ACC112 (cell line): ENCODE results near the gene HSPB7.
"Not testable (repeated sequence)": the region's sequence is repeated elsewhere in the genome, so short reads cannot be mapped to it uniquely, and the experiment has no call there.

Source experiments
- H2AFZ ChIP-seq: fragments of 200-600 bp; sonication (generic); one replicate; pipeline ENCODE4 v1.6.0; 2017; ENCODE audit warnings: antibody characterized with exemption, low read length; ENCODE audit not compliant: unreplicated experiment
- H3K27ac ChIP-seq: fragments of 200-600 bp; sonication (generic); 2 replicates; pipeline ENCODE4 v1.5.1; 2014; ENCODE audit warnings: low read depth, mild to moderate bottlenecking, antibody characterized with exemption, low read length, moderate library complexity
- H3K27me3 ChIP-seq: fragments of 200-600 bp; sonication (generic); 2 replicates; pipeline ENCODE4 v1.6.1; 2014; ENCODE audit warnings: mild to moderate bottlenecking, antibody characterized with exemption, low read length, moderate library complexity, mixed read lengths; ENCODE audit not compliant: insufficient read depth
- H3K36me3 ChIP-seq: fragments of 200-600 bp; sonication (generic); 2 replicates; pipeline ENCODE4 v1.6.1; 2016; ENCODE audit warnings: mild to moderate bottlenecking, antibody characterized with exemption, low read length, moderate library complexity, mixed read lengths; ENCODE audit not compliant: insufficient read depth
- H3K4me1 ChIP-seq: fragments of 200-600 bp; sonication (generic); one replicate; pipeline ENCODE4 v1.6.1; 2016; ENCODE audit warnings: low read length, mixed read lengths; ENCODE audit not compliant: insufficient read depth, unreplicated experiment, control insufficient read depth
- H3K4me3 ChIP-seq: fragments of 200-600 bp; sonication (generic); 2 replicates; pipeline ENCODE4 v1.5.1; 2014; ENCODE audit warnings: mild to moderate bottlenecking, low read depth, low read length
- H3K79me2 ChIP-seq: fragments of 200-600 bp; sonication (generic); one replicate; pipeline ENCODE4 v1.6.0; 2016; ENCODE audit warnings: low read length; ENCODE audit not compliant: control insufficient read depth, unreplicated experiment, insufficient read depth

HSPB7 gene

DNA sequence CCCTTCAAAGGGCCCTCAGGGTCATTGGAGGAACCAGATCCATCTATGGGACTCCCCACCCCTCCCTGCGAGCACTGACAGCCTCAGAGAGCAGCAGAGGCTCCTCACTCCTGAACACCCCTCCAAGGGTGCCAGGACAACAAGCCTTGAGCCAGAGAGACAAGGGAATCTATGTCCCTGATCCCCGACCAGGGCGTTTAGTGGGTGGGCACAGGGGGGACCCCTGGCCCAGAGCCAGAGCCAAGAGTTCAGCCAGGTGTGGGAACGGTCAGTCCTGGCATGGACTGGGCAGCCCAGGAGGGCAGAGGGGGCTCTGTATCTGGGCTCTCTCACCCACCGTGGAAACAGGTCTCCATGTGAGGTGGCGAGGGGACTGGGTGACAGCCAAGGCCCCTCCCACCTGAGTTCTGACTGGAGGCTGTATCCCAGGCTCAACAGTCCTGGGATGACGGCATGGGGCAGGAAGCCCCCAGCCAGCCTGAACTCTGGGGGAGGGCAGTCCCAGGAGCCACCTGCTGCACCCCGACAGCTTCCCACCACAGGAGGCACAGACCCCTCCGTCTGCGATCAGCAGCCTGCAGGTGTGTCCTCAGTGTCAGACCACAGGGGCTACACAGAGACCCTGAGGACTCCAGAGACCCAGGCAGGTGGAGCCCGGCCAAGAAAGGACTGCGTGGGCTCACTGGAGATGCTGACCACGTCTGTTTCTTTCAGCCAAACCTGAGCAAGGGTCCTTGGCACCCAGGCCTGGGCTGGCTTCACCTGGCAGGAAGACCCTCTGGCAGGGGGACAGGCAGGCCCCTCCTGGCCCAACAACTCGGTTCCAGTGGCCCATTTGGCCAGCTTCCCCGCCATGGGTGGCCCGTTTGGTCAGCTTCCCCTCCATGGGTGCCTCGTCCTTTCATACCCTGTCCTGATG is 25.0 kb downstream of the HSPB7 start:
- Histone ChIP-seq H3K36me3 (no peaks in the 10 kb centered on the region), H3K27ac (no peak overlapping the region), H3K79me2 (no peaks in the 10 kb centered on the region), H2AFZ (no peak overlapping the region), H3K4me1 (no peaks in the 10 kb centered on the region), H3K27me3 (no peaks in the 10 kb centered on the region), H3K4me3 (no peak overlapping the region)

DNA sequence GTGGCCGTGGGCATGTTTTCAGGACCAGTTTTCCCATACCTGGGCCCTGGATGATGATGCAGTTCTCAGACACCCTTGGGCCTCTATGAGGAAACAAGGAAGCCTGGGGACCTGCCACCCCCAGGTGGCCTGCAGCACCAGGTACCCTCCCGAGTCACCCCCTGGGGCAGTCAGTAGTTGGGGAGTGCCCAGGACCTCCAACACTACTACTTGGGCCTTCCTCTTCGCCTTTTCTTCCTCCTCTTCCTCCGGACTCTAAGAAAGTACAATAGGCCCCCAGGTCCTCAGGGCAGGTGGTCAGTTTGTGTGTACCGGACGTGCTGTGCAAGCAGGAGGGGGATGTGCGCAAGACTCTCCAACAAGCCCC is 25.7 kb downstream of the HSPB7 start:
- Histone ChIP-seq H3K4me3 (no peak overlapping the region), H2AFZ (no peak overlapping the region), H3K36me3 (no peaks in the 10 kb centered on the region), H3K27me3 (no peaks in the 10 kb centered on the region), H3K4me1 (no peaks in the 10 kb centered on the region), H3K27ac (no peak overlapping the region), H3K79me2 (no peaks in the 10 kb centered on the region)

DNA sequence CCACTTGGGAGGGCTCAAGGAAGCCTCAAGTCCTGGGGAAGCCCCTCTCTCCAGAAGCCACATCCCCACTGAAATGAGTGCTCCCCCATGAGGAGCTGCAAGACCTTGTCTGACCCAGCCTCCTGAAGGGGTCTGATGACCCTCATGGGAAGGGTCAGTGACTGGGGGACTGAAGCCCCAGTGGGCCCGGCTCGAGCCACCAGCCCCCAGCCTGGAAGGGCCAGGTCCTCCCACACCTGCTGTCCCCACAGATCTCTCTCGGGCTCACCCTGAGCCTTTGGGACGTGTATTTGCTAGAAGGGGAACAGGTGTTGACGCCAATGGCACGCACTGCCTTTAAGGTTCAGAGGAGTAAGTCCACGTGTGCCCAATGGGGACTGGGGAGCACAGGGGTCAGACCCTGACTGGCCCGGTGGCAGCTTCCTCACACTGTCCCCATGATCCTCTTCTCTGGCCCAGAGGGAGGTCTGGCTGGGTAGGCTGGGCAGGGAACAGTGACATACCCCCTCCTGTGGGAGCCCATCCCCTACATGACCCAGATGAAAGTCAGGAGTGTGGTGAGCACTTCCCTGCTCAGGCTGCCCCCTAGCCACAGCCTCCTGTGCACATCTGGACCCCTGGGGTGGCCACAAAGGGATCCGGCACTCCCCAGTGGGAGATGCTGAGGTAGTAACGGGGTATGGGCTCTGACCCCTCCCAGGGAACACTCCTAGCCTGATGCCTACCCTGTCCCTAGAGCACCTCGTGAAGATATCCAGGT is 26.2 kb downstream of the HSPB7 start:
- Histone ChIP-seq H3K27me3 (no peaks in the 10 kb centered on the region), H3K4me3 (no peak overlapping the region), H3K36me3 (no peaks in the 10 kb centered on the region), H3K79me2 (no peaks in the 10 kb centered on the region), H3K4me1 (no peaks in the 10 kb centered on the region), H3K27ac (no peak overlapping the region), H2AFZ (no peak overlapping the region)

DNA sequence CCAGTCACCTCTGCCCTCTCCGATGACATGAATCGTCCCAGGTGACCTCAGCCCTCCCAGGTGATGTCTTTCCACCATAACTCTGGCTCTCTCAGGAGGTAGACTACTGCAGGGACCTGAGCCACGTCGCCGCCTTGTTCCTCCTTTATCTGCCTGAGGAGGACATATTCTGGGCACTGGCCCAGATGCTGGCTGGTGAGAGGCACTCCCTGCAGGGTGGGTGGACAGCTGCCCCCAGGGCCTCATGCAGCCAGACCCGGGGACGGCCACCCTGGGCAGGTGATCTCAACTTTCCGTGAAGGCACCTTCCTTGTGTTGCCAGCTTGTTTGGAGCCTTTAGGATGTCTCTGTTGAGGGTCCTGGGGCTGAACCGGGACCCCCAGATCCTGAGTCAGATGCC is 28.1 kb downstream of the HSPB7 start:
- no peak overlapping the region for H3K27ac ChIP-seq

DNA sequence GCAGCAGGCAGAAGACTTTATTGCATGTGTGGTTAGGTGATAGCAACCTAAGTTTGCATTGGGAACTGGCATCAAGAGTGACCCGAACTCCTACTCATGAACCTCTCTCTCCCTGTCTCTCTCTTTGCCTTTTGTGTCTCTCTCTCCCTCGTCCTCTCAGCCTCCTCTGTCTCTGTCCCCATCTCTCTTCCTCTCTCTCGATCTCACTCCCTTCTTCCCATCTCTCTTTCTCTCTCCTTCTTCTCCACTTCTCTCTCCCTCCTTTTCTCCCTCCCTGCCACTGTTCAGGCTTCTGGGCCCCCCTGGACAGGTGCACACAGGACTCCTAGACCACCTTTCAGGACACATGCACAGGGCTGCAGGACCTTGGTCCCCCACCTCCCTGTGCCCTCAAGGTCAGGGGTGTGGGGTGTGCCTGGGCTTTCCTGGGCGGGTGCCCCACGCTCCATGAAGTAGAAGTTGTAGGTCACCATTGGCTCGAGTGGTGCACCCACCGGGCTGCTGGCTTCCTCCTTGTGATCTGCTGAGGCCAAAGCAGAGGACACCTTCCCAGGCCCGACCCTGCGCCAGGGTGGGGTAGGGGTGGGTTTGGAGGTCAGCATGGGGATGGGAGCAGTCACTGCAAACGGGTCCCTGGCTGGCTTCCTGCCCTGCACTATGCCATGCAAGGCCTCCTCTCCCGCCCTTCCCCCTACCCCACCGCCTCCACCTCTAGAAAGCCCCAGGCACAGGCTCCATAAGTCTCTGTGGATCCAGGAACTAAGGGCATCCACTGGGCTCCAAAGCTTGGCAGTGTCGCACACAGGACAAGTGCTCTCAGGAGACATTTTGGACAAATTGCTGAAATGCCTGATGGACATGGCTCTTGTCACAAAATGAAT is 28.7 kb downstream of the HSPB7 start:
- no peaks in the 10 kb centered on the region for H3K4me1 ChIP-seq
- no peaks in the 10 kb centered on the region for H3K36me3 ChIP-seq
- H3K27me3 ChIP-seq = no peaks in the 10 kb centered on the region
- H3K4me3 ChIP-seq = no peak overlapping the region
- no peak overlapping the region for H3K27ac ChIP-seq
- no peaks in the 10 kb centered on the region for H3K79me2 ChIP-seq
- no peak overlapping the region for H2AFZ ChIP-seq

More for the DNA sequence above, 28.1 kb downstream of the HSPB7 start:
- Histone ChIP-seq H3K79me2 (no peaks in the 10 kb centered on the region), H2AFZ (no peak overlapping the region), H3K27me3 (no peaks in the 10 kb centered on the region), H3K4me3 (no peak overlapping the region), H3K4me1 (no peaks in the 10 kb centered on the region), H3K36me3 (no peaks in the 10 kb centered on the region)

DNA sequence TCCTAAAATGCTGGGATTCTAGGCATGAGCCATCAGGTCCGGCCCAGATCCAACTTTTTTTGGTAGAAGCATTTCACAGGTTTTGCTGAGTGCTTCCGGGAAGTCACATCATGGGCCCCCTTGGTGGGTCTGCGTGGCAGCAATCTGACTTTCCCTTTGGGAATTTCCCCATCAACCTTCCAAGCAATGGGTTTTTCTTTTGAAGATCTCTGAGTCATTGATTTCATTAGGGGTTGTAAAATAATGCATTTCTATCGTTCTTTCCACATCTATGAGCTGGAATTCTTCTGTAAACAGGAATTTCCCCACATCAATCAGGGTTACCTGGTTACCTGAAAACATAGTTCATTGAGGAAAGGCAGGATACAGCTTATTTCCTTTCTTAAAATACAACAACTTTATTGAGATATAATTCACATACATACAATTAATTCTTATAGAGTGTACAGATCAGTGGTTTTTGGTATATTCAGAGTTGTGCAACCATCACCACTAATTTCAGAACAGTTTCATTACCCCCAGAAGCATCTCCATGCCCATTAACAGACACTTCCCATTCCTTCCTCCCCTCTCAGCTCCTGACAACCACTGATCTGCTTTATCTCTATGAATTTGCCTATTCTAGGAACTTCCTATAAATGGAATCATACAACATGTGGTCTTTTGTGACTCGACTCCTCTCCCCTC is 32.1 kb downstream of the HSPB7 start:
- H3K4me3 ChIP-seq = no peak overlapping the region
- H3K4me1 ChIP-seq = no peaks in the 10 kb centered on the region
- no peaks in the 10 kb centered on the region for H3K27me3 ChIP-seq
- no peaks in the 10 kb centered on the region for H3K36me3 ChIP-seq
- no peak overlapping the region for H2AFZ ChIP-seq
- no peak overlapping the region for H3K27ac ChIP-seq
- H3K79me2 ChIP-seq = no peaks in the 10 kb centered on the region

DNA sequence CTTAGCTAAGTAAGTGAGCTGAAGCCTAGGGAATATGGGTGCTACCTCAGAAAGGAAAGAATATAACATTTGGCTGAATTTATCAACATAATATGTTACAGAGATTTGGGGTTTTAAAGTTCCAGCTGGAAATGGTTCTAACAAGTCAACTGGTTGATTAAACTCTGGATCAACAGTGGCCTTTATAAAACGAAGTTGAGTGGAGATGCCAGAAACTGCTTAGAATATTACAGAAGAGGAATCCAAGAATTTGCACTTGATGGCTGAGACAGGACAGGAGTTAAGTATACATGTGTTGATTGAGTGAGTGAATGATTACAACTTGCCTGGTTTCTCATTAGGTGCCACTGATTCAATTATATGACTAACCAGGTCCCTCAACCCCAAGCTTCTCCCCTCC is 34.6 kb downstream of the HSPB7 start:
- Histone ChIP-seq H3K27ac (peak overlapping the region; percentile 19; the same call in 1 of the 2 replicates), H2AFZ (no peak overlapping the region), H3K36me3 (no peaks in the 10 kb centered on the region)

DNA sequence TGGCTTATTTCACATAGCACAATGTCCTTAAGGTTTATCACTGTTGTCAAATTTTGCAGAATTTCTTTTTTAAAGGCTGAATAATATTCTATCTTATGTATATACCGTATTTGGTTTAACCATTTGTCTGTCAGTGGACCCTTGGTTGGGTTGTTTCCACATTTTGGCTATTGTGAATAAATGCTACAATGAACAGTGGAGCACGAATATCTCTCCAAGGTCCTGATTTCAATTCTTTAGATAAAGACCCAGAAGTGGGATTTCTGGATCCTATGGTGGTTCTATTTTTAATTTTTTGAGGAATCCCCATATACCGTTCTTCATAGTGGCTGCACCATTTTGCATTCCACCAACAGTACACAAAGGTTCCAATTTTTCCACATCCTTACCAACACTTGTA is 36.2 kb downstream of the HSPB7 start:
- Histone ChIP-seq H3K27me3 (no peaks in the 10 kb centered on the region), H3K36me3 (no peaks in the 10 kb centered on the region), H3K27ac (no peak overlapping the region), H3K4me1 (no peaks in the 10 kb centered on the region), H3K79me2 (no peaks in the 10 kb centered on the region), H3K4me3 (no peak overlapping the region), H2AFZ (no peak overlapping the region)

More for the DNA sequence above, 34.6 kb downstream of the HSPB7 start:
- Histone ChIP-seq H3K79me2 (no peaks in the 10 kb centered on the region), H3K4me3 (no peak overlapping the region), H3K27me3 (no peaks in the 10 kb centered on the region), H3K4me1 (no peaks in the 10 kb centered on the region)

DNA sequence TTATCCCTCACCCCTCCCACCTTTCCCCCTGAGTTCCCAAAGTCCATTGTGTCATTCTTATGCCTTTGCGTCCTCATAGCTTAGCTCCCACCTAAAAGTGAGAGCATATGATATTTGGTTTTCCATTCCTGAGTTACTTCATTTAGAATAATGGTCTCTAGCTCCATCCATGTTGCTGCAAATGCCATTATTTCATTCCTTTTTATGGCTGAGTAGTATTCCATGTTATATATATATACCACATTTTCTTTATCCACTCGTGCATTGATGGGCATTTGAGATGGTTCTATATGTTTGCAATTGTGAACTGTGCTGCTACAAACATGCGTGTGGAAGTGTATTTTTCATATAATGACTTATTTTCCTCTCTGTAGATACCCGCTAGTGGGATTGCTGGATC is 39.9 kb downstream of the HSPB7 start:
- peaks cover 24% of the 10 kb centered on the region for H3K79me2 ChIP-seq
- not testable (repeated sequence) for H2AFZ ChIP-seq, H3K4me3 ChIP-seq, H3K27ac ChIP-seq, H3K36me3 ChIP-seq, H3K27me3 ChIP-seq, H3K4me1 ChIP-seq
